H9 (cell line): ENCODE measurements around the gene TMEM254. TPM values are rescaled to one million over a fixed set of nuclear protein-coding genes. Genes with fewer than 3 reads are reported as not detected.
A peak's percentile ranks its signal among the peaks of the same experiment; 100 is the strongest.

ENCODE experiments used
- DNase-seq: peaks from one replicate; pipeline ENCODE4 v3.0.0-alpha.2; 2017
- H2AFZ ChIP-seq: one replicate; pipeline ENCODE4 v1.6.1; 2013; ENCODE audit warnings: mild to moderate bottlenecking, low read length, control low read depth, moderate library complexity
- H2AK5ac ChIP-seq: 2 replicates; pipeline ENCODE4 v1.6.1; 2013; ENCODE audit warnings: low read length, control low read depth, mixed read lengths; ENCODE audit not compliant: insufficient read length
- H2BK120ac ChIP-seq: one replicate; pipeline ENCODE4 v1.6.1; 2013; ENCODE audit warnings: low read depth, mild to moderate bottlenecking, low read length, control low read depth, inconsistent platforms; ENCODE audit not compliant: poor library complexity, severe bottlenecking
- H2BK12ac ChIP-seq: 2 replicates; pipeline ENCODE4 v1.6.1; 2013; ENCODE audit warnings: low read length, control low read depth, mixed read lengths, low read depth; ENCODE audit not compliant: insufficient read length
- H2BK15ac ChIP-seq: 2 replicates; pipeline ENCODE4 v1.6.1; 2013; ENCODE audit warnings: low read depth, low read length, control low read depth
- H2BK20ac ChIP-seq: one replicate; pipeline ENCODE4 v1.6.1; 2013; ENCODE audit warnings: low read depth, mild to moderate bottlenecking, low read length, control low read depth, inconsistent platforms; ENCODE audit not compliant: poor library complexity, severe bottlenecking
- H2BK5ac ChIP-seq: 2 replicates; pipeline ENCODE4 v1.6.1; 2013; ENCODE audit warnings: low read length, control low read depth, mixed read lengths; ENCODE audit not compliant: insufficient read length
- H3K14ac ChIP-seq: 2 replicates; pipeline ENCODE4 v1.6.1; 2013; ENCODE audit warnings: low read length, control low read depth; ENCODE audit not compliant: insufficient read depth
- H3K18ac ChIP-seq: 2 replicates; pipeline ENCODE4 v1.6.1; 2013; ENCODE audit warnings: low read depth, mild to moderate bottlenecking, mixed read lengths, low read length, control low read depth; ENCODE audit not compliant: insufficient read length
- H3K23ac ChIP-seq: 2 replicates; pipeline ENCODE4 v1.6.1; 2013; ENCODE audit warnings: low read length, control low read depth, mixed read lengths, low read depth; ENCODE audit not compliant: insufficient read length
- H3K23me2 ChIP-seq: 2 replicates; pipeline ENCODE4 v1.6.1; 2013; ENCODE audit warnings: low read depth, mild to moderate bottlenecking, mixed read lengths, low read length, control low read depth; ENCODE audit not compliant: insufficient read length, poor library complexity, severe bottlenecking
- H3K27ac ChIP-seq: 2 replicates; pipeline ENCODE4 v1.5.1; 2013; ENCODE audit warnings: low read length, control low read depth, mixed read lengths, low read depth; ENCODE audit not compliant: insufficient read length
- H3K27me3 ChIP-seq: 2 replicates; pipeline ENCODE4 v1.6.1; 2013; ENCODE audit warnings: low read length, control low read depth, inconsistent platforms; ENCODE audit not compliant: insufficient read depth
- H3K4ac ChIP-seq: 2 replicates; pipeline ENCODE4 v1.6.1; 2013; ENCODE audit warnings: low read depth, mild to moderate bottlenecking, control low read depth, inconsistent platforms, low read length, moderate library complexity
- H3K4me1 ChIP-seq: 2 replicates; pipeline ENCODE4 v1.6.1; 2013; ENCODE audit warnings: low read length, control low read depth, inconsistent platforms; ENCODE audit not compliant: insufficient read depth
- H3K4me2 ChIP-seq: 2 replicates; pipeline ENCODE4 v1.6.1; 2013; ENCODE audit warnings: low read length, control low read depth, mixed read lengths; ENCODE audit not compliant: insufficient read length, insufficient read depth
- H3K56ac ChIP-seq: 2 replicates; pipeline ENCODE4 v1.6.1; 2013; ENCODE audit warnings: low read depth, mild to moderate bottlenecking, mixed read lengths, low read length, control low read depth; ENCODE audit not compliant: insufficient read length
- H3K79me1 ChIP-seq: 2 replicates; pipeline ENCODE4 v1.6.1; 2013; ENCODE audit warnings: low read depth, mild to moderate bottlenecking, moderate library complexity, low read length, control low read depth, inconsistent platforms; ENCODE audit not compliant: insufficient read depth, poor library complexity, severe bottlenecking
- H3K79me2 ChIP-seq: 2 replicates; pipeline ENCODE4 v1.6.1; 2013; ENCODE audit warnings: low read length, control low read depth, inconsistent platforms; ENCODE audit not compliant: insufficient read depth
- H3K9ac ChIP-seq: 2 replicates; pipeline ENCODE4 v1.6.1; 2013; ENCODE audit warnings: low read length, control low read depth, mixed read lengths; ENCODE audit not compliant: insufficient read length; ENCODE audit errors: extremely low read depth
- H3K9me3 ChIP-seq: one replicate; pipeline ENCODE4 v1.6.1; 2013; ENCODE audit warnings: low read depth, low read length, inconsistent platforms; ENCODE audit not compliant: control insufficient read depth
- H3T11ph ChIP-seq: one replicate; pipeline ENCODE4 v1.6.1; 2013; ENCODE audit warnings: mild to moderate bottlenecking, low read length, control low read depth, inconsistent platforms
- H4K20me1 ChIP-seq: one replicate; pipeline ENCODE4 v1.6.1; 2013; ENCODE audit not compliant: control insufficient read depth, insufficient read length, insufficient read depth
- H4K5ac ChIP-seq: 2 replicates; pipeline ENCODE4 v1.6.1; 2013; ENCODE audit warnings: low read depth, mild to moderate bottlenecking, mixed read lengths, low read length, control low read depth; ENCODE audit not compliant: insufficient read length
- H4K8ac ChIP-seq: replicated peaks from 2 replicates; pipeline ENCODE4 v1.6.1; 2013; ENCODE audit warnings: low read length, control low read depth, mixed read lengths, low read depth; ENCODE audit not compliant: insufficient read length
- H4K91ac ChIP-seq: 2 replicates; pipeline ENCODE4 v1.6.1; 2013; ENCODE audit warnings: low read depth, mild to moderate bottlenecking, moderate library complexity, mixed read lengths, low read length, control low read depth; ENCODE audit not compliant: insufficient read length
- H3K27ac Mint-ChIP-seq, 3 experiments: 2 replicates in 2 of 3; 3 replicates in 1 of 3; pipeline ENCODE4 v1.8.0; 2020 to 2021; ENCODE audit warnings: mixed read lengths in 3 of 3, mild to moderate bottlenecking in 1 of 3, moderate library complexity in 1 of 3
- H3K27me3 Mint-ChIP-seq: 2 replicates; pipeline ENCODE4 v1.8.0; 2021; ENCODE audit warnings: low read depth, mild to moderate bottlenecking, moderate library complexity, mixed read lengths
- H3K36me3 Mint-ChIP-seq, 3 experiments: 2 replicates in 2 of 3; 3 replicates in 1 of 3; pipeline ENCODE4 v1.8.0; 2020 to 2021; ENCODE audit warnings: low read depth in 3 of 3, mixed read lengths in 3 of 3; ENCODE audit not compliant: insufficient read depth in 1 of 3
- H3K4me1 Mint-ChIP-seq, 2 experiments: 2 replicates each; pipeline ENCODE4 v1.8.0; 2020; ENCODE audit warnings: mixed read lengths in 2 of 2
- H3K4me3 Mint-ChIP-seq, 2 experiments: 2 replicates in 1 of 2; 3 replicates in 1 of 2; pipeline ENCODE4 v1.8.0; 2020 to 2021; ENCODE audit warnings: mild to moderate bottlenecking in 2 of 2, mixed read lengths in 2 of 2, moderate library complexity in 1 of 2
- H3K9me3 Mint-ChIP-seq, 2 experiments: 2 replicates in 1 of 2; 3 replicates in 1 of 2; pipeline ENCODE4 v1.8.0; 2020; ENCODE audit warnings: mild to moderate bottlenecking in 2 of 2, mixed read lengths in 2 of 2, moderate library complexity in 1 of 2
- CTCF ChIP-seq: fragments of 200-600 bp; sonication (generic); conservative IDR thresholded peaks from 3 replicates; pipeline ENCODE4 v1.8.0; 2021; ENCODE audit warnings: antibody characterized with exemption, mild to moderate bottlenecking
- WGBS: extraction: QIAGEN DNeasy Blood & Tissue Kit; methylation state at CpG from one replicate; pipeline ENCODE4 v1.1.7; 2013; ENCODE audit warnings: missing lambda C conversion rate, low lambda C conversion rate, mixed read lengths; ENCODE audit not compliant: insufficient read length; ENCODE audit errors: extremely low coverage; 5-methylcytosine and 5-hydroxymethylcytosine counted together
- total RNA-seq: library from RNA; stranded (reverse); gene quantifications from 2 replicates; pipeline ENCODE4 v1.2.1, GENCODE V29; 2021

Gene TMEM254
- total RNA-seq, 1 experiment from 2014 or later = 20.3 TPM

DNA sequence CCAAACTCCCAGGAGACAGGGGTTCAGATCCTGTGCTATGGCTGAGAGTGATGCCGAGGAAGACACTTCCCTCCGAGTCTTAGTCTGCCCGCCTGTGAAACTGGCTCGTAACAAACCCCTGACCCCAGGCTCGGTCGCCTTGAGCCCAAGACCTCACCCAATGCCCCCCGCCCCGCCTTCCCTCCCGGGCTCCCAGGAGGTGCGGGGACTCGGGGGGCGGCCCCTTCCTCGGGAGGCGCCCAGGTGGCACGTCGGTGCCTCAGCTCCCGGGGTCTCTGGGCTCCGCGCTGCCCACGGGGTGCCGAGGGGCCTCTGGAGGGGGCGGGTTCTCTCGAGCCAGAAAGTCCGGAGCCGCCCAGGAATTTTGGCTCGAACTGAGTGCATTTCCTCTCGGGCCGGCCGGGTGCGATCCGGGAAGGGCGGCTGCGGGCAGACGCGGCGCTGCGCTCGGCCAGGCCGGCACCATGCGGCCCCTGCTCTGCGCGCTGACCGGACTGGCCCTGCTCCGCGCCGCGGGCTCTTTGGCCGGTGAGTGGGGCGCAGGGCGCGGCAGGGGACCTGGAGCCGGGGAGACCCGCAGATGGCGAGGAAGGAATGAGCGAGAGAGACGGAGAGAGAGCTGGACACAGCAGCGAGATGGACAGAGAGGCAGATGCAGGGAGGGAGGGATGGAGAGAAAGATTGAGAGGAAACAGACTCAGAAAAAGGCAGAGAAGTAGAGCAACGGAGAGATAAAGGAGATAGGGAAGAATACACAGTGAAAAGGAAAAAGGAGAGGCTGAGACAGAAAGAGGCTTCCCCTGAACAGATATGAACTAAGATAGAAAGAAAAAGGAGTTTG, 54.1 kb downstream of the TMEM254 start, which contains the start of gene PLAC9:
TSS of gene PLAC9 (plus strand) at position 432 of the 841 bp plus-strand sequence. CDS start at position 465, 33 bp downstream.
- DNase-seq = peak; percentile 48
- Histone ChIP-seq H3T11ph (no peak within 1 kb of the TSS), H3K4me1 (0 out of 2 replicates have a peak, but pooled peaks cover 3% of the 10 kb centered on the region), H3K18ac (peak within 1 kb of the TSS; percentile 48), H3K56ac (no peak within 1 kb of the TSS), H2BK15ac (no peak within 1 kb of the TSS), H3K79me2 (no peaks in the 10 kb centered on the region), H3K14ac (peak within 1 kb of the TSS; percentile 60), H4K20me1 (no peaks in the 10 kb centered on the region), H2AFZ (no peak within 1 kb of the TSS), H2BK5ac (no peak within 1 kb of the TSS), H3K23me2 (peaks cover 4% of the 10 kb centered on the region), H3K9ac (peak within 1 kb of the TSS; percentile 34), H2BK120ac (no peak within 1 kb of the TSS), H3K4ac (no peak within 1 kb of the TSS), H2AK5ac (no peak within 1 kb of the TSS), H2BK12ac (no peak within 1 kb of the TSS), H3K27me3 (no peaks in the 10 kb centered on the region; the same call in 1 of the 2 replicates), H4K5ac (no peak within 1 kb of the TSS), H3K4me2 (peak within 1 kb of the TSS; percentile 51), H3K27ac (no peak within 1 kb of the TSS), H4K8ac (no peak within 1 kb of the TSS), H3K23ac (no peak within 1 kb of the TSS), H2BK20ac (no peak within 1 kb of the TSS), H3K79me1 (no peaks in the 10 kb centered on the region), H3K9me3 (no peaks in the 10 kb centered on the region), H4K91ac (no peak within 1 kb of the TSS)
- no CpG with 5 or more reads among the region's 58 CpGs for WGBS
- Mint-ChIP-seq H3K27me3 (peaks cover 28% of the 10 kb centered on the region), H3K4me3 (peak within 1 kb of the TSS; percentile 68 to 78), H3K9me3 (0 out of 5 replicates have a peak, but pooled peaks cover 0 to 3% of the 10 kb centered on the region in 2 experiments), H3K36me3 (no peaks in the 10 kb centered on the region), H3K27ac (peak within 1 kb of the TSS in 1 of 3 experiments; percentile 20; a peak in 1 of 7 replicates), H3K4me1 (peaks cover 20 to 27% of the 10 kb centered on the region in 2 experiments)
- TF ChIP-seq CTCF = no peak
